H1 (cell line): Measurements from ENCODE around the gene PIM1. TPM values are rescaled to one million over a fixed set of nuclear protein-coding genes. Genes with fewer than 3 reads are reported as not detected.

Source experiments
- RAD21 ChIP-seq, 2 experiments: IDR thresholded peaks in 1 of 2; conservative IDR thresholded peaks in 1 of 2; 2 replicates each; pipeline ENCODE4 v1.6.1; 2011; ENCODE audit warnings: low read depth in 2 of 2, low read length in 2 of 2, improper control_type of control experiment in 1 of 2, inconsistent platforms in 1 of 2, mild to moderate bottlenecking in 1 of 2, moderate library complexity in 1 of 2
- polyA plus RNA-seq, 7 experiments: library from polyadenylated mRNA; depleted of rRNA in 3 of 7; stranded (reverse) in 5 of 7; unstranded in 2 of 7; fragments of >200 nt in 5 of 7; fragments of 200-250 nt in 2 of 7; gene quantifications; 1 replicate in 5 of 7; 2 replicates in 1 of 7; 4 replicates in 1 of 7; pipeline versions ENCODE4 v1.2.1 to v1.2.3, GENCODE V29; 2011 to 2013; ENCODE audit warnings: missing spikeins in 2 of 7, mixed read lengths in 2 of 7
- total RNA-seq: library from RNA; stranded (reverse); fragmentation: NEBNext Ultra II Directional; extraction: Animal tissue kit (Norgen Biotek cat#: 25700); gene quantifications from 2 replicates; pipeline ENCODE4 v1.2.1, GENCODE V29; 2021

Gene PIM1
- total and polyA plus RNA-seq, 2 of the 8 experiments (the other 6 are each of a cell fraction or from before 2014, with no cell fraction given), result 25.5 to 94.9 TPM

DNA sequence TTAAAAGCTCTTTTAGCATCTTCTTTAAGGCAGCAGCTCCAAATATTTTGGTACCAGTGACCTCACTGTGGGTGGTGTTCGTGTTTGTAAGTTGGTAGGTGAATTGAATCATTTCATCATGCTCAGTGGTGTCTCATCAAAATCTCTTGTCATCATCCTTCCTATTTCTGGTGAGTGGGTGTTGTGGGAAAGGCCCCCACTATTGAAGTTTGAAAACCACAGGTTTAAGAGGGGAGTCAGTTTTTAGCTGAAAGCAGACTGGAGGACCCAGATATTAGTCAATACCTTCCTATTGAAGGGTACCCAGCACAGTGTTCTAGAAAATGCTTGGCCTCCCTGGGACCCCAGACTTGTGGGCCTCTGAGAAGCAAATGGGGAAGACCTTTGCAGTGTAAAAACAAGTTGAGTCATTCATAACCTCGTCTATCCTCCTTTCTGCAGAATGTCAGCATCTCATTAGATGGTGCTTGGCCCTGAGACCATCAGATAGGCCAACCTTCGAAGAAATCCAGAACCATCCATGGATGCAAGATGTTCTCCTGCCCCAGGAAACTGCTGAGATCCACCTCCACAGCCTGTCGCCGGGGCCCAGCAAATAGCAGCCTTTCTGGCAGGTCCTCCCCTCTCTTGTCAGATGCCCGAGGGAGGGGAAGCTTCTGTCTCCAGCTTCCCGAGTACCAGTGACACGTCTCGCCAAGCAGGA, 3.7 kb downstream of the PIM1 start (continued):
- TF ChIP-seq RAD21 (IDR thresholded peaks at IDR 0.05 in 1 of 2, conservative IDR thresholded peaks at IDR 0.05 in 1 of 2; ENCODE audit: low read depth in 2 of 2, low read length in 2 of 2), result no peak
